Fibroblast of lung (primary cell): ENCODE results near the gene TMEM8B.

Experiments
- CTCF ChIP-seq, 2 donors: IDR thresholded peaks in 1 of 2; conservative IDR thresholded peaks in 1 of 2; 1 replicate in 1 of 2; 2 replicates in 1 of 2; pipeline ENCODE4 v1.5.1; 2011 to 2012; ENCODE audit warnings: low read length in 2 of 2, control low read depth in 1 of 2, inconsistent platforms in 1 of 2, low read depth in 1 of 2, mild to moderate bottlenecking in 1 of 2
- EZH2 ChIP-seq: IDR thresholded peaks from 2 replicates; pipeline ENCODE4 v1.5.1; 2012; ENCODE audit warnings: low read length, control low read depth, mild to moderate bottlenecking; ENCODE audit errors: missing control alignments

GRCh38 chr9:35826071-35826701 lies 2.8 kb upstream of the TMEM8B start:
- TF ChIP-seq CTCF (conservative IDR thresholded peaks at IDR 0.05 in 1 of 2, IDR thresholded peaks at IDR 0.05 in 1 of 2; ENCODE audit: low read depth in 1 of 2, low read length in 2 of 2) (peak; percentile 74 to 78), EZH2 (no peak)
